C4-2B (cell line): Measurements from ENCODE around the gene GGACT.

Experiments used
- H3K27ac ChIP-seq: fragments of 450-650 bp; 2 replicates; pipeline ENCODE4 v1.5.1; 2017
- ZFX ChIP-seq: fragments of 450-650 bp; IDR thresholded peaks from 2 replicates; pipeline ENCODE4 v1.6.1; 2017
- TF ChIP-seq, protein P1 (sequence below): fragments of 450-650 bp; conservative IDR thresholded peaks from 2 replicates; pipeline ENCODE4 v1.5.1; 2017; ENCODE audit warnings: mild to moderate bottlenecking

GGACT gene

DNA sequence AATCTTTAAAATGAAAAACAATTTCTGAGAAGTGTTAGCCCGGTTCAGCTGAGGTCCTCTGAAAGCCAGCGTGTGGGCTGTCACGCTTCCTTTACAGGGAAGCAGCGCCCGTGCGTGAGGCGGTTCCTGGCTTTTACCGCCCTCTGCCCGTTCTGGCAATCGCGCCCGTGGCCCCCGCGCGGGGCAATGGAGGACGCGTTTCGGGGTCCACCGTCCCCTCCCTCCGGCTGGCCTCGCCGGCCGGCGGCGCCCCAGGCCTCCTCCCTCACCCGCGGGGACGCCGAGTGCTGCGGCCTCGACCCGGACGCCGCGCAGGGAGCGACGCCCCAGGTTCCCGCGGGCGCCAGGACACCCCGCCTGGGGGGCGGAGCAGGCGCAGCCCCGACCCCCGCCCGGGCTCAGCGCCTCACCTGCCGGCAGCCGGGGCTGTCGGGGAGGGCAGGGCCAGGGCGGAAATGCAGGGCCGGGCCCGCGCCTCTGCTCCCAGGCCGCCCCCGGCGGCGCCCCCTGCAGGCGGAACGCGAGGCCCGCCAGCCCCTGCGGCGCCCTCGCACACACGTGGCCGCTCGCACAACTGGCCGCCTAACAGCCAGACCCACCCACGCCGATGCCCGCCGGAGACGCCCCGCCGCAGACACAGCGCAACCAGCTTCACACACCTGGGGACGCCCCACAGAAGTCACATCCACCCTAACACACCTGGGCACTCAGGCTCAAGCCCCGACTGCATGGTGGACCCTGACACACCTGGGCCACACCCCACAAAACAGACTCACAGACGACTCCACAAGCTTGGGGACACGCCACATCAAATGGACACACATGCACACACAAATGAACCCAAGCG is at the start of gene GGACT:
Gene GGACT (minus strand): TSS at position 459 of the 847 bp plus-strand sequence. CDS start 56,198 bp downstream, outside the sequence.
- TF ChIP-seq, protein P1, sequence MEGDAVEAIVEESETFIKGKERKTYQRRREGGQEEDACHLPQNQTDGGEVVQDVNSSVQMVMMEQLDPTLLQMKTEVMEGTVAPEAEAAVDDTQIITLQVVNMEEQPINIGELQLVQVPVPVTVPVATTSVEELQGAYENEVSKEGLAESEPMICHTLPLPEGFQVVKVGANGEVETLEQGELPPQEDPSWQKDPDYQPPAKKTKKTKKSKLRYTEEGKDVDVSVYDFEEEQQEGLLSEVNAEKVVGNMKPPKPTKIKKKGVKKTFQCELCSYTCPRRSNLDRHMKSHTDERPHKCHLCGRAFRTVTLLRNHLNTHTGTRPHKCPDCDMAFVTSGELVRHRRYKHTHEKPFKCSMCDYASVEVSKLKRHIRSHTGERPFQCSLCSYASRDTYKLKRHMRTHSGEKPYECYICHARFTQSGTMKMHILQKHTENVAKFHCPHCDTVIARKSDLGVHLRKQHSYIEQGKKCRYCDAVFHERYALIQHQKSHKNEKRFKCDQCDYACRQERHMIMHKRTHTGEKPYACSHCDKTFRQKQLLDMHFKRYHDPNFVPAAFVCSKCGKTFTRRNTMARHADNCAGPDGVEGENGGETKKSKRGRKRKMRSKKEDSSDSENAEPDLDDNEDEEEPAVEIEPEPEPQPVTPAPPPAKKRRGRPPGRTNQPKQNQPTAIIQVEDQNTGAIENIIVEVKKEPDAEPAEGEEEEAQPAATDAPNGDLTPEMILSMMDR: peak; percentile 86
- TF ChIP-seq ZFX: peak; percentile 82
- H3K27ac ChIP-seq: peak within 1 kb of the TSS; percentile 75

GRCh38 chr13:100637796-100638195 is 49.2 kb upstream of the GGACT start:
- no peak overlapping the region for H3K27ac ChIP-seq
- TF ChIP-seq, protein P1: no peak
- TF ChIP-seq ZFX: no peak

DNA sequence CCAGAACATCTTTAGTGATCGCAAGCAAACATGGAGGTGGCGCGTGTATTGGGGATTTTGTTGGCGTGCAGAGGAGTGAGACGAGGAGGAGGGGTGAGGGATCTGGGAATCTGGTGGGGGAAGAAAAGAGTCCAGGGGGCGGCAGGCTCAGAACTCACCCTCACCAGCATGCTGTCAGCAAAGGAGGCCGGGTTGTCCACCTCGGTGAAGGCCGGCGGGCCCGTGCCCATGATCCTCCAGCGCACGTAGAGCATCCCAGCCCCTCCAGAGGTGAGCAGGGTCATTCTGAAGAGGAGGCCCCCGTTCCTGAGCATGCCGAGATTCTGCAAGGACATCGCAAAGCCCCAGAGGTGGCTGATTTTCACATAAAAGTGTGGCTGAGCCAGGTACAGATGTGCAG is 48.8 kb upstream of the GGACT start:
- H3K27ac ChIP-seq: no peak overlapping the region
- TF ChIP-seq, protein P1: no peak
- TF ChIP-seq ZFX: no peak

- H3K27ac ChIP-seq: no peak overlapping the region
Measured at GRCh38 chr13:100636441-100636840, 47.9 kb upstream of the GGACT start.

GRCh38 chr13:100636004-100636403 is 47.4 kb upstream of the GGACT start:
- TF ChIP-seq ZFX: no peak
- TF ChIP-seq, protein P1: no peak
- no peak overlapping the region for H3K27ac ChIP-seq

More at GRCh38 chr13:100636441-100636840, 47.9 kb upstream of the GGACT start:
- TF ChIP-seq, protein P1: no peak
- TF ChIP-seq ZFX: no peak

DNA sequence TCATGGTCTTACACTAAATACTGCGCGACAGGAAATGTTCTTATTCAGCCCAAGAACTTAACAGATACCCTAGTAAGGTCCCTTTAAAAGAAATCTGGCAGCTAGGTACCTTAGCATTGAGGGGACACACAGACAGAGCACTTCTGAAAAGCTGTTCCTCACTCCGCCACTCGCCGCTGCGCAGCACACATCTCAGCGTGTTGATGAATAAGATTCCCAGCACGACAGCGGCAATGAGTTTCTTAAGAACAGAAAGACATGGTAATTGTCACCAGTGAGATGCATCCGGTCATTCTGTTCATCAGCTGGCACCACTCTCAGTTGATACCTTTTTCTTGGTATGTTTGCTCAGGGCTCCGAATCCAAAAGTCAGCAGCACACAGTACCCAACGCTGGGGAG is 46.1 kb upstream of the GGACT start:
- no peak overlapping the region for H3K27ac ChIP-seq
- TF ChIP-seq, protein P1: no peak
- no peak for TF ChIP-seq ZFX

GRCh38 chr13:100633461-100633860 is 44.9 kb upstream of the GGACT start:
- no peak overlapping the region for H3K27ac ChIP-seq
- TF ChIP-seq, protein P1: no peak
- TF ChIP-seq ZFX: no peak
